HUES48 (cell line): ENCODE results near the gene HLA-E.
"Not testable (repeated sequence)": the region's sequence is repeated elsewhere in the genome, so short reads cannot be mapped to it uniquely, and the experiment has no call there.

Experiments used
- H3K27ac ChIP-seq: one replicate; pipeline ENCODE4 v1.7.0; 2013; ENCODE audit warnings: low read depth, low read length, inconsistent platforms
- H3K27me3 ChIP-seq: 2 replicates; pipeline ENCODE4 v1.6.1; 2013; ENCODE audit warnings: mild to moderate bottlenecking, low read length; ENCODE audit not compliant: control insufficient read depth, insufficient read depth
- H3K36me3 ChIP-seq: 2 replicates; pipeline ENCODE4 v1.6.1; 2013; ENCODE audit warnings: low read length; ENCODE audit not compliant: control insufficient read depth, insufficient read depth
- H3K4me1 ChIP-seq: 2 replicates; pipeline ENCODE4 v1.6.1; 2013; ENCODE audit warnings: mild to moderate bottlenecking, low read length; ENCODE audit not compliant: control insufficient read depth, insufficient read depth
- H3K4me3 ChIP-seq: 2 replicates; pipeline ENCODE4 v1.5.1; 2013; ENCODE audit warnings: mild to moderate bottlenecking, low read depth, low read length
- H3K9ac ChIP-seq: 2 replicates; pipeline ENCODE4 v1.6.1; 2013; ENCODE audit warnings: mild to moderate bottlenecking, low read depth, low read length, moderate library complexity
- H3K9me3 ChIP-seq: 2 replicates; pipeline ENCODE4 v1.6.1; 2013; ENCODE audit warnings: low read length; ENCODE audit not compliant: control insufficient read depth, insufficient read depth

The HLA-E gene

DNA sequence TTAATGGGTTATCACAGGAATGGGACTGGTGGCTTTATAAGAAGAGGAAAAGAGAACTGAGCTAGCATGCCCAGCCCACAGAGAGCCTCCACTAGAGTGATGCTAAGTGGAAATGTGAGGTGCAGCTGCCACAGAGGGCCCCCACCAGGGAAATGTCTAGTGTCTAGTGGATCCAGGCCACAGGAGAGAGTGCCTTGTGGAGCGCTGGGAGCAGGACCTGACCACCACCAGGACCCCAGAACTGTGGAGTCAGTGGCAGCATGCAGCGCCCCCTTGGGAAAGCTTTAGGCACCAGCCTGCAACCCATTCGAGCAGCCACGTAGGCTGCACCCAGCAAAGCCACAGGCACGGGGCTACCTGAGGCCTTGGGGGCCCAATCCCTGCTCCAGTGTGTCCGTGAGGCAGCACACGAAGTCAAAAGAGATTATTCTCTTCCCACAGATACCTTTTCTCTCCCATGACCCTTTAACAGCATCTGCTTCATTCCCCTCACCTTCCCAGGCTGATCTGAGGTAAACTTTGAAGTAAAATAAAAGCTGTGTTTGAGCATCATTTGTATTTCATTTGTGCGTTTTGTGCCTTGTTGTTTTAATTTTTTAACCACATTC lies 4.4 kb downstream of the HLA-E start:
- H3K27me3 ChIP-seq: no peaks in the 10 kb centered on the region
- peaks cover 23% of the 10 kb centered on the region for H3K36me3 ChIP-seq
- no peak overlapping the region for H3K4me3 ChIP-seq
- peaks cover 3% of the 10 kb centered on the region; the same call in 1 of the 2 replicates for H3K4me1 ChIP-seq
- no peak overlapping the region for H3K9ac ChIP-seq
- H3K9me3 ChIP-seq: no peaks in the 10 kb centered on the region
- H3K27ac ChIP-seq: no peak overlapping the region

DNA sequence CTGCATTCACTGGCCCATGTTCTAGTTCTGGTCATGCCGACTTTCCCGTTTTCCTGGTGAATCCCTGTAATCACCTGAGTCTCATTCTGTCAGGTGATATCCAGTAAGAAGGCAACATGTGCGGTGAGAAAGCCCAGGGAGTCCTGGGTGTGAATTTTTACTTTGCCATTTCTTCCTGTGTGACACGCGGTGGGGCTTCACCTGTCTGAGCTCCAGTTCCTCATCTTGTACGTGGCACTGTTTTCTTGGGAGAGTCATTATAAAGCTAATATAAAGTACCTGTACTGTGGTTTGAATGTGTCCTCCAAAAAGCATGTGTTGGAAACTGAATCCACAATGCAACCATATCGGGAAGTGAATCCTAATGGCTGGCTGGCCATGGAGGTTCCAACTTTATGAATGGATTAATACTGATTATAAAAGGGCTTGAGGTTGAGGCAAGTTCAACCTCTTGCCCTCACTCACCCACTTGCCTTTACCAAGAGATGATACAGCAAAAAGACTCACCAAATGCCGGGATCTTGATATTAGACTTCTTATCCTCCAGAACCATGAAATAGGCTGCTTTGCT lies 5.1 kb downstream of the HLA-E start:
- Histone ChIP-seq H3K9ac (no peak overlapping the region), H3K4me1 (peaks cover 3% of the 10 kb centered on the region; the same call in 1 of the 2 replicates), H3K36me3 (peaks cover 23% of the 10 kb centered on the region), H3K27ac (no peak overlapping the region), H3K27me3 (no peaks in the 10 kb centered on the region), H3K9me3 (no peaks in the 10 kb centered on the region), H3K4me3 (no peak overlapping the region)

DNA sequence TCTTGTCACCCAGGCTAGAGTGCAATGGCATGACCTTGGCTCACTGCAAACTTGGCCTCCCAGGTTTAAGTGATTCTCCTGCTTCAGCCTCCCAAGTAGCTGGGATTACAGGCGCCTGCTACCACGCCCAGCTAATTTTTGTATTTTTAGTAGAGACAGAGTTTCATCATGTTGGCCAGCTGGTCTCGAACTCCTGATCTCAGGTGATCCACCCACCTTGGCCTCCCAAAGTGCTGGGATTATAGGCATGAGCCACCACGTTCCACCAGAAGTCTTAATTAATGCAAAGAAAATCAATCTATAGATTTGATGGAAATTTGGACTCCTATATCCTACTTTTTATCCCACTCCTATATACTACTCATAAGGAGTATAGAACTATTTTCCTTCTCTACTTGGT lies 5.8 kb downstream of the HLA-E start:
- not testable (repeated sequence) for H3K27me3 ChIP-seq, H3K9ac ChIP-seq, H3K9me3 ChIP-seq, H3K4me1 ChIP-seq, H3K4me3 ChIP-seq, H3K27ac ChIP-seq
- H3K36me3 ChIP-seq: peaks cover 23% of the 10 kb centered on the region

DNA sequence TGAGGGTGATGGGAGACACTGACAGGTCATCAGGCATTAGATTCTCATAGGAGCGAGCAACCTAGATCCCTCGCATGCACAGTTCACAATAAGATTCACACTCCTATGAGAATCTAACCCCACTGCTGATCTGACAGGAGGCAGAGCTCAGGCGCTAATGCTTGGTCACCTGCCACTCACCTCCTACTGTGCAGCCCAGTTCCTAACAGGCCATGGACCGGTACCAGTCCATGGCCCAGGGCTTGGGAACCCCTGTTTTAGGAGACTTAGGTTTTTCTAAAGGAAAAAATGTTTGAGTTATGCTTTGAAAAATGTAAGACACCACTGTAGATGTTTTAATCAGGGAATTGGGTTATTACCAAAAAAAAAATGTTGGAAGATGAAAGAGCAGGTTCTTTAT lies 6.7 kb downstream of the HLA-E start:
- Histone ChIP-seq H3K4me1 (no peaks in the 10 kb centered on the region), H3K27me3 (no peaks in the 10 kb centered on the region), H3K9me3 (no peaks in the 10 kb centered on the region), H3K27ac (no peak overlapping the region), H3K36me3 (peaks cover 16% of the 10 kb centered on the region), H3K9ac (no peak overlapping the region), H3K4me3 (no peak overlapping the region)

DNA sequence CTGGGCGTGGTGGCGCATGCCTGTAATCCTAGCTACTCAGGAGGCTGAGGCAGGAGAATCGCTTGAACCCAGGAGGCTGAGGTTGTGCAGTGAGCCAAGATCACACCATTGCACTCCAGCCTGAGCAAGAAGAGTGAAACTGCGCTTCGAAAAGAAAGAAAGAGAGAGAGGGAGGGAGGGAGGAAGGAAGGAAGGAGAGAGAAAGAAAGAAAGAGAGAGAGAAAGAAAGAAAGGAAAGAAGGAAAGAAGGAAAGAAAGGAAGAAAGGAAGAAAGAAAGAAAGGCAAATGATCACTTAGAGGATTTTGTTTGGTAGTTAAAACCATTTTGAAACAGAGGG lies 7.9 kb downstream of the HLA-E start:
- H3K4me1 ChIP-seq, H3K9me3 ChIP-seq, H3K27me3 ChIP-seq, H3K36me3 ChIP-seq, H3K4me3 ChIP-seq, H3K9ac ChIP-seq, H3K27ac ChIP-seq: not testable (repeated sequence)

DNA sequence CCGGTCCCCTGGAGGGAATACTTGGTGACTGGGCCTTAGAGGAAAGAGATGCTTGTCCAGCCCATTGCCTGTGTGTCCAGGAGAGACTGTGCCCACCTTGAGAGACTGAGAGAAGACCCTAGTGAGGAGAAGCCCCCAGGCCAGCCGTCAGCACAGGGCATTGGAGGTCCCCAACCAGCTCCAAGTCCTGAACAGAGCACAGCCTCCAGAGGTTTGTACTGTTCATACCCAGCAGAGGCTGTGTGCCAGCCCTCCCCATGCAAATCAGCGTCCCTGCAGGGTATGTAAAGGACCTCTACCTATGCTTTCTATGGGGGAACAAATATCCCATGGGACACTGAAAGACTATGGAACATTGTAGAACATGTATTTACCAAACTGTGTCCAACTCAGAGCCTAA lies 8.4 kb downstream of the HLA-E start:
- H3K36me3 ChIP-seq: 0 out of 2 replicates have a peak, but pooled peaks cover 1% of the 10 kb centered on the region
- no peaks in the 10 kb centered on the region for H3K27me3 ChIP-seq
- no peaks in the 10 kb centered on the region for H3K4me1 ChIP-seq
- no peaks in the 10 kb centered on the region for H3K9me3 ChIP-seq
- no peak overlapping the region for H3K27ac ChIP-seq
- H3K9ac ChIP-seq: no peak overlapping the region
- H3K4me3 ChIP-seq: no peak overlapping the region

DNA sequence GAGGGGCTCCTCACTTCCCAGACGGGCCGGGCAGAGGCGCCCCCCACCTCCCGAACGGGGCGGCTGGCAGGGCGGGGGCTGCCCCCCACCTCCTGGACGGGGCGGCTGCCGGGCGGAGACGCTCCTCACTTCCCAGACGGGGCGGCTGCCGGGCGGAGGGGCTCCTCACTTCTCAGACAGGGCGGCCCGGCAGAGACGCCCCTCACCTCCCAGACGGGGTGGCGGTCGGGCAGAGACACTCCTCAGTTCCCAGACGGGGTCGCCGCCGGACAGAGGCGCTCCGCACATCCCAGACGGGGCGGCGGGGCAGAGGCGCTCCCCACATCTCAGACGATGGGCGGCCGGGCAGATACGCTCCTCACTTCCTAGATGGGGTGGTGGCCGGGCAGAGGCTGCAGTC lies 9.4 kb downstream of the HLA-E start:
- not testable (repeated sequence) for H3K4me1 ChIP-seq, H3K9me3 ChIP-seq, H3K36me3 ChIP-seq, H3K4me3 ChIP-seq, H3K9ac ChIP-seq, H3K27ac ChIP-seq, H3K27me3 ChIP-seq

DNA sequence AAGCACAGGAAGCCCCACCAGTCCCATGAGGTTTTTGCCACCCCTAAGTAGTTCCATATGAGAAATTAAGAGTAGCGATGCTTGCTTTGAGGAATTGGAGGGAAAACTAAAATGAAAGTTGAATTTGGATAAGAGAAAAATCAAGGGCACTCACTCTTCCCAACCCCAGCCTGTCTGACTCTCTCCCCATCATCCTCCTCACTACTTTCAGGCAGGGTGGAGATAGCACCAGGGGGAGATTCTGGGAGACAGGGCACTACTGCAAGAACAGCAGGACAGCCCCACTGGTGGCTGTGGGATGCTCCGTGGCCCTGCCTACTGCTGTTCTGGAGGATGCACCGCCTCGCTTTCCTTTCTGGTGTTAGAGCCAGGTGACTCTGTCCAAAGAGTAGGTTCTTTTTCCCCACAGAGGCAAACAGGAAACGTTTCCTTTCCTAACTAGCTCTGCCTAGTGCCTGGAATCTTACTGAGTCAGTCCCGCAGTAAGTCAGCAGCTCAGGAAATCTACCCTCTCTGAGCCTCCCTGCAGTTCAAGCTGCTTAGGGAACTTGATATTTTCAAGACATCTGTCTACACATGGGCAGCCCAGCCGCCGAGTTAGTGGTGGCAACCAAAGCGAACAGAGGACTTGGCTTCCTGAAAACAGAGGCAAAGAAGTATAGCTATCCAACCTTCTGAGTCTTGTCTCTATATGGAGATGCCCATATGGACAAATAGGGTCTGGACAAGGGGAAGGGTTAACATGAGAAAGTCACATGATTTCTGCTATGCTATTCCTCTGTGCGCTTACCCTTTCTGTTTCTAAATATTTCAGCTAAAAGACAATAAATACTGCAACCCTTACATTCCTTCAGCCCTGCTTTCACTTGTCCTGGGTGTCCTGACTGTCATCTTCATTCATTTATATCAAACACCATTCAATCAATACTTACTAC lies 11.4 kb downstream of the HLA-E start:
- H3K4me1 ChIP-seq: no peaks in the 10 kb centered on the region
- no peak overlapping the region for H3K4me3 ChIP-seq
- no peaks in the 10 kb centered on the region for H3K27me3 ChIP-seq
- H3K36me3 ChIP-seq: no peaks in the 10 kb centered on the region
- H3K9ac ChIP-seq: no peak overlapping the region
- no peaks in the 10 kb centered on the region for H3K9me3 ChIP-seq
- no peak overlapping the region for H3K27ac ChIP-seq

DNA sequence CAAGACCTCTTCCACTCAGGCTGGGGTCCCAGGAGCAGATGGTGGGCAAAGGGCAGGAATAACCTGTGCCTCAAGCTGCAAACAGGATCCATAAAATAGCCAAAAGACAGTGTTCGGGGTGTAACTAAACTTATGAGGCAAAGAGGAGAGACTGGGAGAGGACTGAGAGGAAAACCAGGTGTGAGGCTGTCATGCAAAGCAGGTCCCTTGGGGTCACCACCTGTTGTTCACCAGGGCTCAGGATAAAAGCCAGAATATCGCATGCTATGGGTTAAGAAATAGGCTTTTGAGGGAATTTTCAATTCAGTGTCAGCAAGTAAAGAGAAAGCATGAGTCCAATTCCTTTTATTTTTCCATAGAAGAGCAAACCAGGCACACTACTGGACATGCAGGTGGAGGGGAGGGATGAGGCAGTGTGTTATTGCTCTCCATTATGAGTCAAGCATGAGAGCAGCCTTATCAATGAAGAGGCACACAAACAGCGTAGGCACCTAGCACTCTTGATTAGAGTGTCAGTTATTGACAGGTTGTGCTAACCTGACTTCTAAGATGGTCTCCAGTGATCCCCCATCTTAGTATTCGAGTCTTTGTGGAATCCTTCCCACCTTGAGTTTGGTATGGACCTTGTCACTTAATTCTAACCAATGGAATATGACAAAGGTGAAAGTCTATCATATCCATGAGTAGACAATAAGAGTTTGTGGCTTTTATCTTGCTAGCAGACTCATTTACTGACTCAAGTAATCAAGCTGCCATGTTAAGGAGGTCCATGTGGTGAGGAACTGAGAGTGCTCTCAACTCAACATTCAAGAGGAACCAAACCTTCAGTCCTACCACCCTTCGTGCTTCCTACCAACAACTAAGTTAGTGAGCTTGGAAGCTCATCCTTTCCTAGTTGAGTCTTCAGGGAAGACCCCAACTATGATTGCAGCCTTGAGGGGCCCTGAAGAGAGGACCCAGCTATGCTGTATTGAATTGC lies 18.8 kb downstream of the HLA-E start:
- H3K4me1 ChIP-seq: peaks cover 4% of the 10 kb centered on the region
- no peak overlapping the region for H3K9ac ChIP-seq
- H3K9me3 ChIP-seq: no peaks in the 10 kb centered on the region
- no peaks in the 10 kb centered on the region for H3K27me3 ChIP-seq
- H3K27ac ChIP-seq: no peak overlapping the region
- H3K4me3 ChIP-seq: no peak overlapping the region
- H3K36me3 ChIP-seq: no peaks in the 10 kb centered on the region

DNA sequence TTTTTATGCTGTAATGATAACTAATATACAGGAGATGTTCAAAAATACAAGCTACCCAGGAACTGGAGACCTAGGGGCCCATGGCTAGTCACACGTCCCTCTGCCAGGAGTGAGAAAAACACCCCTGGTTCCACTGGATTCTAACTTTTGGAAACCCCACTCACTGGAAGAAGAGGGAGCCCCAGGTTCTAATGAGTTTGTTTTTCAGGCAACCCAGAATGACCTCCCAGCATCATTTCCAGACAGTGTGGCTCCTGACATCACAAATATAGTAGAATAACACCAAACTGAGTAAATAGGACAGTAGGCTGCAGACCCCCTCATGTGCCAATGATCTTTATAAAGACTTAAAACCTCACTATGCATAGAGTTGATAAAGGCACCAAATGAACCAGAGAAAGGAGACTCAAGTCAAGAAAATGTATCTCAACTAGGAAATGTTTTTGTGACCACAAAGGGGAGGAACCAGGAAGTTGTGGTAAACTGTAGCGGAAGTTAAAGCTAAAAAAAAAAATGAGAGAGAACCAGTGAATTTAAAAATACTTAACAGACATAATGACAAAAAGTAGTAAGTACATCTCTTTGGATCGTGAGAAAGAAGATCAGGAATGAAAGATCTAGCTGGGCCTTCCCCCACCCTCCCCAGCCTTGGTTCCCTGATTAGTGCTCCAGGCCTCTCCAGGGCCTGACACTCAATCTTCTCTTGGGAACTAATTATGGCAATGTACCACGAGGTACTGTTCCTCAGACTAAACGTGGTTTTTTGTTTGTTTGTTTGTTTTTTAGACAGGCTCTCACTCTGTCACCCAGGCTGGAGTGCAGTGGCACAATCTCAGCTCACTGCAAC lies 19.8 kb downstream of the HLA-E start:
- Histone ChIP-seq H3K4me3 (no peak overlapping the region), H3K36me3 (no peaks in the 10 kb centered on the region), H3K27ac (no peak overlapping the region), H3K4me1 (peaks cover 4% of the 10 kb centered on the region), H3K27me3 (no peaks in the 10 kb centered on the region), H3K9me3 (no peaks in the 10 kb centered on the region), H3K9ac (no peak overlapping the region)
